Stimulated activated CD4-positive, alpha-beta T cell treated with anti-CD3 and anti-CD28 coated beads, Interleukin-12 subunit alpha, Interleukin-12 subunit beta, amount 100 ng/mL, for 48 hours (primary cell): ENCODE measurements around the gene MANSC4.

ENCODE experiments used
- DNase-seq, 3 donors: peaks; one replicate each; pipeline ENCODE4 v3.0.0-alpha.2; 2020; ENCODE audit warnings: low read depth in 2 of 3, low spot score in 1 of 3

MANSC4 gene

DNA sequence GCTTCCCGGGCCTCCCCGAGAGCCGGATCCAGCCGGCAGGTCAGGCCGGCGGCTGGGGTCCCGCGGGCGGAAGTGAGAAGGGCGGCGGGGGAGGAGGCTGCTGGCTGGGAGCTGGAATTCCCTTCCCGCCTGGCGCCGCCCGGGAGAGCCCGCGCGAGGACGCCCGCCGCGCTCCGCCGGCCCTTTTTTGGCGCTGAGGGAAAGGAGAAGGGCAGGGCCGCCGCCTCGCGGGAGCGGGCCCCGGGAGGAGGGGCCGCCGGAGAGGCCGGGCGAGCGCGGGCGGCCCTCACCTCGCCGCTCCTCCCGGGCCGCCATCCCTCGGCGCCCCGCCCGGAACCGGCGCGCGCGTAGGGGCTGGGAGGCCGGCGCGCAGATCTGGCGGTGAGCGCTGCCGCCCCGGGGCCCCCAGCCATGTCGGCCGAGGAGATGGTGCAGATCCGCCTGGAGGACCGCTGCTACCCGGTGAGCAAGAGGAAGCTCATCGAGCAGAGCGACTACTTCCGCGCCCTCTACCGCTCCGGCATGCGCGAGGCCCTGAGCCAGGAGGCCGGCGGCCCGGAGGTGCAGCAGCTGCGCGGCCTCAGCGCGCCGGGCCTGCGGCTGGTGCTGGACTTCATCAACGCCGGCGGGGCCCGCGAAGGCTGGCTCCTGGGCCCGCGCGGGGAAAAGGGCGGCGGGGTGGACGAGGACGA lies at the start of gene MANSC4, which contains the start of gene KLHL42:
Gene MANSC4, minus strand, starts transcription at position 317 of the 692 bp plus-strand sequence. CDS start 8,960 bp downstream, outside the sequence.
Gene KLHL42, plus strand, starts transcription at position 314 of the 692 bp plus-strand sequence. Its CDS starts 98 bp downstream, at position 412.
- peak; percentile 36 to 56 (median 43) for DNase-seq

DNA sequence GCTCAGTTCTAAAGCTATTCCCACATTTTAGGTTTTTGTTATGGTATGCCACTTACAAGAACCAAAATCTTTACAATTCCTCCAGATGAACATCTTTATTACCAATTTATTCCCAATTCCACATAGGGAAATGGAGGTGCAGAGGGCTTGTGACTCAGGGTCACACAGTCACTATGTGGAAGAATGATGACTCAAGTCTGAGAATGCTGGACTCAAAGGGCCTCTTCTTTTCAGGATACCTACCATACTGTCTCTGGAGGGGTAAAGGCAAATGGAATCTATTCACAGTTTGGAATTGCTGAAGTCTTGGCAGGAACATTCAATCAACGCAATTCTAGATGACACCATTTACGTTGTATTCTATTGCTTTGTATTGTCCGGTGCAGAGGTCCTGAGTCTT lies 48.2 kb upstream of the MANSC4 start:
- DNase-seq = no peak

DNA sequence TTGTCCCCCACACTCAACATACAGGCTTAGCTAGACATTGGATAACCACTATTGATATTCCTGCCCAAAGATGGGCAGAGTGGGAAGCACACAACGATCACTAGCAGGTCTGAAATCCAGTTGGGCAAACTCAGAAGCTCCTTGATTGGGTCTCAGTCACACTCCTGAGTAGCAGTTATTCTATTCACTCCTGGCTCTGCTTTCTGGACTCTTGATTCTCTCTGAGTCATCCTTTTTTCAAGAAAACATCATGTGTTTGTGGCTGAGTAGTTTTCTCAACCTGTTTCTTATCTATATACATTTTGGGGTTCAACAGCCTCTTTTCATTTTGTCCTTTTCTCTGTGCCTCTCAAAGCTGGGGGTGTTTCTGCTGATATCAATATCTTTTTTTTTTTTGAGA lies 46.0 kb upstream of the MANSC4 start:
- no peak for DNase-seq

DNA sequence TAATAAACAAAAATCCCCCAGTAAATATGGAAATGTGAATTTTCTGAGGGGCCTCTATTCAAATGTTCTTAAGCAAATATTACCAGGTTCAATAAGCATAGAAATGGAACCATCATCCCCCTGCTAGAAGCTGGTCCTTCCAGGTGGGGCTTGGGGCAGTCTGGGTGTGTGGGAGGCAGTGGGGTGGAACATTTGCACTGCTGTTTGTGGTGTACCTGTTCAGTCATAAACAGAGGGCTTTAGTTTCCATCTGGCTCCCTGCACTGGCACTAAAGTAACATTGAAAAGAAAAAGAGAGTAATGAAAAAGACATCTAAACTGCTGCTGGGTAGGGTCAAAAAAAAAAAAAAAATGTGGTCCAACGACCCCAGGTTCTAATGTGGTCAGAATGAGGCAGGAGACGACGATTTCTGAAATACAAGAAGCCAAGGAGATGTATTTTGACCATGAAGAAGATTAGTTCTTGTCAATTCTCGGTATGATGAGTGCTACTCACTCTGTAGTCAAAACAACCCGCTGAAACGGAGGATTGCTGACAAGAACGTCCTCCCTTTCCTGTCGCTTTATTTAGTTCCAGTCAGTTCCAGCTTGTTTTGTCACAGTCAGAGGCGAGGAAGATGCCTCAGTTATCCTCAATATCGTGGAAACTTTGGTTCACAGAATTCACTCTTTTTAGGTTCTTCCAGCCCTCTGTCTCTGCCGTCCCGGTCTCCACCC lies 44.2 kb upstream of the MANSC4 start:
- DNase-seq = no peak

DNA sequence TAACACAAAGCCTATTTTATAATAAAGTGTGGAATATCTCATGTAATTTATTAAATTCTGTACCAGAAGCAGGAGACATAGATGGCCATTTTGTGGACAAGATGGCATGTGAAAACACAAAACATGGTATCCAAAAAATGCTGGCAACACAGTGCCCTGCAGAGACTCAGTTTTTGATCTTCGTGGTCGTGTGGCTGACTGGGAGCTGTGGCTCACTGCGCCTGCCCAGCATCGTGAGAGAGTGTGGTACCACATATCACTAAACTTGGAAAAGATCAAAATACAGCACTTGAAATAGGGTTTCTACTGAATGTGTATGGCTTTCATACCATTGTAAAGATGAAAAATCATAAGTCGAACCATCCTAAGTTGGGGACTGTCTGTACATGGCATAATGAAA lies 43.0 kb upstream of the MANSC4 start:
- no peak for DNase-seq

DNA sequence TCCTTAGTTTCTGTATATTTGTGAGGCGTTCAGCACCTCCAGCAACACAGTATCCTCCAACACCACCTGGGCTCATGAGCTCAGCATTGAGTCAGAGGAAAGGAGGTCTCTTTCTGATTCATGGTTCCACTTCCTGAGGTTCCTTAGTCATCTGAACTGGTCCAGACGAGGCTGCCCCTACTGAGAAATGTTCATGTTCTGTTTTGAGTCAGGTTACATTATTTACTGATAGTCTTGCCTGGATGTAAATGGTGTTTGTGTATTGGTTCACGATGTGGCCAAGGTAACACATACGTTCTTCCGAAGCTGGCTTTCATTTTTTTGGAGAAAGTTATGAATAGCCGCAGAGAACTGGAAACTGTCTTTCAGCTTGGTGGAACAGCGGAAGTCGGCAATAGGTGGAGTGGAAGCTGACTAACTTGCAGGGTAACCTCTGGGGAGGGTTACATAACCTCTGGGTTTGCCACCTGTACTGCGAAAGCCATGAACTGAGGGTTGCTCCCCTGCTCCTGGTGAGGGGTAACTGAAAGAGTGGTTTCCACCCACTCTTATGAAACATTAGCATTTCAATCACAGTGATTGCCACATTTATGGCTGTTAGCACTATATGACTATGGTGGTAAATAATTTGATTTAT lies 42.2 kb upstream of the MANSC4 start:
- peak; percentile 52 to 63 (median 59) for DNase-seq

DNA sequence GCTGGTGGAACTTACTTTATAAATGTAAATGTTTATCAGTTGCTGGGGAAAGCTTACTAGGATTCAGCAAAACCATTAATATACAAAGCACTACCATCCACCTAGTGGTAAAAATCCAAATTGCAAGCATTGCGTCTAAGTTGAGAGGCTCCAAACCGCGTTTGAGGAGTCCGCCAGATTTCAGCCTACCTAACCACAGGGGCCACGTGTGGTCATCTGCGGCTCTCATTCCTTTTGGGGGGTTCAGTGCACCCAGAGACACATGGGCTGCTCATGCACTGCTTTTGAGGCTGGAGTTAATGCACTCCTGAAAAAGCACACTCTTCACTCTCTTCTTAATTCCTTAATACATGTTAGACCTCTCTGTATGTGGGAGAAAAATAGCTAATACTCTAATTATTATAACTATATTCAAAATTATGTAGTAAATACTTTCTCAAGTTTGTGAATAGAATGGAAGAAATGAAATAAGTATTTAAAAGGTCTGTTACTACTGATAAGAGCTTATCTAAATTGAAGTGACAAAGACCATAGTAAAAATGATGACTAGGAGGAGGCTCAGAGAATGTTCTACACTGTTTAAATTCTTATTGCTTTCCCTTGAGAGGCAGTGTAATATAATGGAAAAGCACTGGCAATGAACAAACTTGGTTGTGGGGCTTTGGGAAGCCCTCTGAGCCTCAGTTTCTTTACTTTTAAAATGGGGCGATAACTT lies 41.4 kb upstream of the MANSC4 start:
- DNase-seq = peak in 1 of 3 donors; percentile 76

DNA sequence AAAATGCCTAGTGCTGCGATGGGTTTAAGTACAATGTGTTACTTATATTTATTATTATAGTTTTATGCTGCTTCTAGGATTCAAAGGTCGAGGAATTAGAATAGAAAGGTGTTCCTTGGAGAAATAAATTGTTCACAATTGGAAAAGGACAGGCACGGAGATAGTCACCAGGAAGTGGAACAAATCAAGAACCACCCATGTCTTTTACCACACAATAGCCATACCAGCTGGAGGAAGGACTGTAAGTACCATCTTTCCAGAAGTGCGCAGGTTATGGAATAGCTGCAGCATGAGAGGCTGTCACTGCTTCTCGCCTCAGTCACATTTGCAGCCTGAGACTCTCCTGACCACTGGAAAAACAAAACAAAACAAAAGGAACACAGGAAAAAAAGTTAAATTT lies 40.5 kb upstream of the MANSC4 start:
- no peak for DNase-seq

DNA sequence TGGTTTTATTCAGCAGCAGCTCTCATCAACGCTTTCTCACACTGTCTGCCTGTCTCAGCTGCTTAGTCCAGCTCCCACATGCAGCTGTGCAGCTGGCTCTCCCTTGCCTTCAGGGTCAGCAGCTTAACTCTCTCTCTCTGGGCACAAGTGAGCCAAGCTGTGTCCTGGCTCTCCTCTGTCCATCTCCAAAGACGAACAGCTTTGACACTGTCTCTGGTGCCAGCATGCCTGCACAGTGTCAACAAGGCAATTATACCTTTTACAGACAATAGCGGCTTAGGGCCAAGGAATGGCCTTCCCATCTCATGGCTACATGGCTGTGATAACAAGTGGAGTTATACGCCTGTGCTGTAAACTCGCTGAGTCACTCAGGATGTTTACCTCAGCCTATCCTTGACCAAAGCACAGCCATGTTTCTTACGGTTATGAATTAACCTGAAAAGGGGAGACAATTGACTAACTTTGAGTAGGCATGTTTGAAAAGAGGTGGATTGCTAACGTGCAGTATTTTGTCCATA lies 38.4 kb upstream of the MANSC4 start:
- no peak for DNase-seq

DNA sequence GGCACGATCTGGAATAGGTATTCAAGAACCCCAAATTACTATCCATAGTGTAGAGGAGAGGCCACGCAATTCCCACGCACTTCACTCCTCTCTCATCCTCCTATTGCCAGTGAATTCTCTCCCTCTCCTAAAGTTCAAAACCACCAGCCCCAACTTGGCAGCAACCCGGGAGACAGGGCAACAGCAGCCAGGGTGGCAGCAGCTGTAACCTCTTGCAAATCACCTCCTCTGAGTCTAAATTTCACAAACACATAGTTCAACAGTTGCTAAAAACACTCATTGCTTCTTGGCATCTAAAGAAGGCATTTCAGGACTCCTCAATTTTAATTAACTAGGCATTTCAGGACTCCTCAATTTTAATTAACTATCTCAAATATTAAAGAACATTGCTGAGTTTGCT lies 37.7 kb upstream of the MANSC4 start:
- no peak for DNase-seq

DNA sequence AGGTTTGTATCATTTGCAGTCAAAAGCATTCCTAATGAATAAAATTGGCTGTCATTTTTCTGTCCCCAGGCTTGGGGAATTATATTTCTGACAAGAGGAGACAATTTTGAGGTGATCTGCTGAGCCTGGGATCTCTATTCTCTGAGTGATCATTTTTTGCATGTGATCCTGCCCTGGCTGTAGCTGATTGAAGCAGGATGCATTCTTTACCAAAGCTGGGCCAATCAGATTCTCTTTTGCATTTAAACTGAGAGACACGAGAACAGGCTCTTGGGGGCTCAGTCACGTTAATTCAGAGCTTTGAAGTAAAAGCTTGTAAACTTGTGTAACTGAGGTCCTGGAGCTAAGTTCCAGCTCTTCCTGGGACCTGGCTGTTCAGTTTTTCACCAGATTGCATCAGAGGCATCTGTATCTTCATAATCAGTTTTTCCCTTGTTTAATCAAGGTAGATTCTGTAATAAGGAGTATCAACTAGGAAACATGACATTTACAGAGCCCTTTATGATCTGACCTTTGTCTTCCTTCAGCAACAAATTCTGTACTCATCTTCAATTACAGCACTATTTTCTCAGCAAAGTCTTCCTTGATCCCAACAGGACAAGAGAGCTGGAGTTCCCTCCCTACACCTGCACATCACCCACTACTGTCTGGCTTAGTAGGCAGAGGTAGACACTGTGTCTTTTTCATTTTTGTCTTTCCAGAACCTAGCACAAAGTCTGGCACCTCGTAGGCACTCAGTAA lies 35.0 kb upstream of the MANSC4 start:
- no peak for DNase-seq

DNA sequence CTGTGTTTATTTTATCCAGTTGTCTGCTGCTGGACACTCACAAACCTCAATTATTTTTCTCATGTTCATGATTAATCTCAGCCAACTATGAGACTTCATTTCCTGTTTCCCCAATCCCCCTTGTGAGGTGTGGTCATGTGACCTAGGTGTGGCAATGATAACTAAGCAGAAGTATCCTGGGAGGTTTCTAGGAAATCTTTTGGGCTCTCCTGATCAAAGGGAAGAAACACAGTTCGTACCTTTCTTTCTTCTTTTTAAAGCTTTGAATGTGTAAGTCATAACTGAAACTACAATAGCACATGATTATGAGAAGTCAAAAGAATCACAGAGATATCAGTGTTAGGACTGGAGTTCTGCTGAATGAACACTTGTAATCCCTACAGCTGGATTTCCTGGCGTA lies 34.4 kb upstream of the MANSC4 start:
- DNase-seq = no peak

DNA sequence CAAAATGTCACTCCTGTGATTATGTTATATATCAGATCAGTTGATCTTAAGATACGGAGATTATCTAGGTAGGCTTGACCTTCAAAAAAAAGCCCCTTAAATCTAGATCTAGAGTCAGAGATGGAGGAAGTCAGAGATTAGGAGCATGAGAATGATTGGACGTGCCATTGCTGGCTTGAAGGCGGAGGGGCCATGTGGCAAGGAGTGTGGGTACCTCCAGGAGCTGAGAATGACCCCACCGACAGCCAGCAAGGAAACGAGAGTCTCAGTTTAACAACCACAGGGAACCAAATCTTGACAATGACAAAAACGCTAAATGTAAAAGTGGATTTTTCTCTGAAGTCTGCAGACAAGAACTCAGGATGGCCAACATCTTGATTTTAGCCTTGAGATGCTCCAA lies 32.5 kb upstream of the MANSC4 start:
- DNase-seq = no peak

DNA sequence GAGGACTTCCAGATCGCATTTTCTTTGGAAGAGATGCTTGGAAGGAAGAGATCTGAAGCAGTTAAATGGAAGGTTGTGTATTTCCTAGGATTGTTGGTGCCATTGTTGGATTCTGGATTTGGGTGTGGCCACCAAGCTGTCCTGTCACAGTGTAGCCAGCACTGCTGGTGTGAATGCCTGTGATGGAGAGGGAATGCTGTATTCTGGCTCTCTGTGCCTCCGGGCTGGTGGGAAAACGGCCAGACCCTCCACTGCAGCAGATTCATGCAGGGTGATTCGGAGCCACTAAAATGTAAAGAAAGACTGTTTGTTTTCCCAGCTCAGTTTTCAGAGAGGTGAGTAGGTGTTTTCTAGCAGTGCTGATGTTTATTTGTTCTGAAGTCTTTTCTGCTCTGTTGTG lies 30.7 kb upstream of the MANSC4 start:
- DNase-seq = no peak

DNA sequence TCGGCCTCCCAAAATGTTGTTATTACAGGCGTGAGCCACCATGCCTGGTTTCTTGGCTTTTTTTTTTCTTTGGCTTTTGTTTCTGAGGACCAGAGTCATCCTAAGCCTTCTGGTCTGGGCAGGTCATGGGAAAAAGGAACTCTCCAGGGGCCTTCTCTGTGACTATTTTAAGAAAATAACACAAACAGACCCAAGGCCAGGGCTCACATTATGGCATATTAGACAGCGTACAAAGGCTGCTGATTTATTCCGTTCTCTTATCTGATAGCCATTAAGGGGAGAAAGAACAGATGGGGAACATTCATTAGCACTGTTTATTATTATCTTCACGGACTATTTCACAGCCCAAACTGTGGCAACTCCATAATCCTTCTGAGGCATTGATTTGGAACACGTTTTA lies 28.8 kb upstream of the MANSC4 start:
- no peak for DNase-seq

DNA sequence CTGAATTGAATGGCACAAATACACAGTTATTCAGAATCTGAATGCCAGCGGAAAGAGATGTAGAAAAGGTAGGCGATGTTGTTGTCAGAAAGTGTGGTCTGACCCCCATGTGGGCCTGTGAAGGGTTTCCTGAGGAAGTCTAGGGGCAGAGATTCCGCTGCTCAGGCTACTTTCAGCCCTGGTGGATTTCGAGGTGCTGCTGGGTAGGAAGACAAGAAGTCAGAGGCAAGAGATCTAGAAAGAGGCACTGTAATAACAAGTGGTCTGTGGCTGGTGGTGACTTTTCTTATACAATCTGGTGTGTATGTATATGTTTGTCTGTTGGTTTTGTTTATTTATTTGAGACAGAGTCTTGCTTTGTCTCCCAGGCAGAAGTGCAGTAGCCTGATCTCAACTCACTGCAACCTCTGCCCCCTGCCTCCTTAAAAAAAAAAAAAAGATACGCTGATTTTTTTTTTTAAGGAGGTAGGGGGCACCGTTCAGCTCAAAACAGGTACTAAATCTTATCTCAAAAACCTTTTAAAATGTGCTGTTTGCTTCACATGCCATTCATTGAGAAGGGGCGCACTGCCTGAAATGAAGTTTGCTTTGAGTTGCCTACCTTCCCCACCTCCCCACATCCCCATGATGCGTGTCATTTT lies 27.1 kb upstream of the MANSC4 start:
- no peak for DNase-seq

DNA sequence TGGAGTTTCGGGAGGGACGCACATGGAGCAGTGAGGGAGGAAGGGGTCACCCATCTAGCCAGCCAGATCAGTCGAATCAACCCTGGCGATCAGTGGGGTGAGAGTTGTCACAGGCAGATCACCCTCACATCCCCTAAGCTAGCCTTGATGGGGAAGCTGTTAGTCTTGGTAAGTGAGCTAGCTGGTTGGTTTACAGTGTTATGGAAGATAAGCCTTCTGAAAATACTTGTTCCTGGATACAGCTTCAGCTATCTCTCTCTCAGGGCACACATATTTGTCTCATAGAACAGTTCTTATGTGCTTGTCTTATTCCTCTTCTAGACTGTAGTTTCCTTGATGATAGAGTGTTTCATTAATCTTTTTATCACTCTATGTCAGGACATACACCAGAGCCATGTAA lies 26.2 kb upstream of the MANSC4 start:
- DNase-seq = no peak

DNA sequence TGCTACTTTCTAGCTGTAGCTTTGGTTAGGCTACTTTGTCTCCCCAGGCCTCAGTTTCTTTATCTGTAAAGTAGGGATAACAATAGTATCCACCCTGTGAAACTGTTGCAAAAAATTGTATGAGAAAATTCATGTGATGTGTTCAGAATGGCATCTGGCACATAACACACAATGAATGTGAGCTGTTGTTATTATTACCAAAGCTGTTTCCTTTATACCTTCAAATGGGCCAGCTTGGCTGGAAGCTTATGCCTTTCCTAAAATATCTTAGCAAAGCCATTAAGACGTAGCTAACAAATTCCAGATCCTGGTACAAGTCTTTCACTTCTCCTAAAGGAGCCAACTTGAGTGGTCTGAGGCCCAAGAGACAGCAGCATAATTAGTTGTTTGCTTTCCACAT lies 25.2 kb upstream of the MANSC4 start:
- DNase-seq = no peak

DNA sequence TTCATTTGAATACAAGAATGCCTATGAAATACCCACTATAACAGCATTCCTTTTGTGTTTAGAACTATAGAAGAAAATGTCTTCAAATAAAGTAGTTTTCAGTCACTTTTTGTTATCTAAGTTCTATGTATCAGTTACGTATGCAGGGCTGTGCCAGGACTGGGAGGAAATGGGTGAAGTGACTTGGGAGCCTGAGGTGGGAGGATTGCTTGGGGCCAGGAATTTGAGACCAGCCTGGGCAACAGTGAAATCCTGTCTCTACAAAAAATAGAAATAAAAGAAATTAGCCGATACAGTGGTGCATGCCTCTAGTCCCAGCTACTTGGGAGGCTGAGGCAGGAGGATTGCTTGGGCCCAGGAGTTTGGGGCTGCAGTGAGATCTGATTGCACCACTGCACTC lies 22.9 kb upstream of the MANSC4 start:
- no peak for DNase-seq

DNA sequence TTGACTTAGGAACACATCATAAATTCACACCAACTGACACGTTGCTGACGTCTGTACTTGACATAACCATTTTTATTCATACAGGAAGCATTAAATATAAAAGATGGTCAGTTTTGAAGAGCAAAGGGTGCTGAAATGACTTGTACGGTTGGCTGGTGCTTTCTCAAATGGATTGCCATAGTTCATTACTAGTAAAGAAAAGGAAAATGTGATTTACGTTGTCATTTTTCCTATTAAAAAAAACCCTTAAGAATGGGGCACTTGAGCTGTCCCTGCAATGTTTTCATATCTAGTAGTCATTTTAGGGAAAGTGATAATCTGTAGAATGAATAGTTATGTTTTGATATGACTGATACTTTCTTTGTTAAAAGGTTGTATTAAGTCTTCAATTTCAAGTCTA lies 22.5 kb upstream of the MANSC4 start:
- DNase-seq = no peak
